NCI-H748 (cell line): ENCODE data around the gene APOA1.

Experiments
- DNase-seq: peaks from one replicate; lab custom pipeline; 2025; ENCODE audit not compliant: unreplicated experiment; lab: John Stamatoyannopoulos, UW

The APOA1 gene

GRCh38 chr11:116859175-116859574 lies 21.8 kb upstream of the APOA1 start:
- DNase-seq, result no peak

GRCh38 chr11:116857936-116858335 lies 20.5 kb upstream of the APOA1 start:
- no peak for DNase-seq

GRCh38 chr11:116857316-116857715 lies 19.9 kb upstream of the APOA1 start:
- DNase-seq, result no peak

GRCh38 chr11:116856423-116856822 lies 19.0 kb upstream of the APOA1 start:
- no peak for DNase-seq

- DNase-seq, result no peak
These were observed 18.0 kb upstream of the APOA1 start for GRCh38 chr11:116855413-116855812.

- DNase-seq, result no peak
These were observed 16.1 kb upstream of the APOA1 start for GRCh38 chr11:116853461-116854073.

GRCh38 chr11:116852261-116853031 lies 15.0 kb upstream of the APOA1 start:
- DNase-seq, result no peak

GRCh38 chr11:116851626-116852025 lies 14.2 kb upstream of the APOA1 start:
- DNase-seq, result no peak

- no peak for DNase-seq
These were observed 12.1 kb upstream of the APOA1 start for GRCh38 chr11:116849486-116849885.

GRCh38 chr11:116849060-116849459 lies 11.6 kb upstream of the APOA1 start:
- DNase-seq, result no peak

- no peak for DNase-seq
These were observed 10.2 kb upstream of the APOA1 start for GRCh38 chr11:116847612-116848011.

GRCh38 chr11:116844722-116845121 lies 7.3 kb upstream of the APOA1 start:
- no peak for DNase-seq

GRCh38 chr11:116843661-116844060 lies 6.2 kb upstream of the APOA1 start:
- no peak for DNase-seq

- no peak for DNase-seq
These were observed 5.5 kb upstream of the APOA1 start for GRCh38 chr11:116842909-116843308.

GRCh38 chr11:116842117-116842516 lies 4.7 kb upstream of the APOA1 start:
- no peak for DNase-seq

GRCh38 chr11:116840746-116841296 lies 3.4 kb upstream of the APOA1 start:
- no peak for DNase-seq

- no peak for DNase-seq
These were observed 2.9 kb upstream of the APOA1 start for GRCh38 chr11:116840224-116840745.

GRCh38 chr11:116838321-116839084 lies 1.1 kb upstream of the APOA1 start:
- no peak for DNase-seq

- DNase-seq, result no peak
These were observed 810 bp downstream of the APOA1 start for GRCh38 chr11:116836632-116836991.

- DNase-seq, result peak; percentile 93
These were observed 1.4 kb downstream of the APOA1 start for GRCh38 chr11:116835791-116836631.
